ENCODE data around the gene ACP3.
"Not testable (repeated sequence)": the region's sequence is repeated elsewhere in the genome, so short reads cannot be mapped to it uniquely, and the experiment has no call there.

The ACP3 gene

DNA sequence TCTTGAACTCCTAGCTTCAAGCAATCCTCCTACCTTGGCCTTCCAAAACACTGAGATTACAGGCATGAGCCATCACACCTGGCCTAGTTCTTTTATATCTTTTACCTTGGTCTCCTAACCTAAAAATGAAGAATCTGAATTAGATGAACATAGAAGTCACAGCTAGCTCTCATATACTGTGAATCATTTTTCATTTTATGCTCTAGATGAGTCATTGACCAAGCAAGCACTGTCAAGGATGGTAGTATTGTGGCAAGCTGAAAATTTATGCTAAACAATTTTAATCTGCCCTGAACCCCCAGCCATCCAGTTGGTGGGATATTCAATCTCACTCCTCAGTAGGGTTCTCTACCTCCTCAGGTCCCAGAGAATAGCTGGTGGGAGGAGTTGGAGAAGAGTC is 51.8 kb downstream of the ACP3 start:
- no peak for DNase-seq

DNA sequence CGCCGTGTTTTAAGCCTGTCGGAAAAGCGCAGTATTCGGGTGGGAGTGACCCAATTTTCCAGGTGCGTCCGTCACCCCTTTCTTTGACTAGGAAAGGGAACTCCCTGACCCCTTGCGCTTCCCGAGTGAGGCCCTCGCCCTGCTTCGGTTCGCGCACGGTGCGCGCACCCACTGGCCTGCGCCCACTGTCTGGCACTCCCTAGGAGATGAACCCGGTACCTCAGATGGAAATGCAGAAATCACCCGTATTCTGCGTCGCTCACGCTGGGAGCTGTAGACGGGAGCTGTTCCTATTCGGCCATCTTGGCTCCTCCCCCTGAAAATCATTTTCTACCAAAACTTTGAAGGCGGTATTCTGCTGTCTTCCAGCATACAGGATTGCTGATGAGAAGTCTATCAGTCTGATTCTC is 59.7 kb downstream of the ACP3 start:
- DNase-seq = not testable (repeated sequence)

- no peak for DNase-seq
Observed at GRCh38 chr3:132378048-132378762, 61.0 kb downstream of the ACP3 start.

GRCh38 chr3:132378846-132379245 is 61.6 kb downstream of the ACP3 start:
- DNase-seq = no peak

DNA sequence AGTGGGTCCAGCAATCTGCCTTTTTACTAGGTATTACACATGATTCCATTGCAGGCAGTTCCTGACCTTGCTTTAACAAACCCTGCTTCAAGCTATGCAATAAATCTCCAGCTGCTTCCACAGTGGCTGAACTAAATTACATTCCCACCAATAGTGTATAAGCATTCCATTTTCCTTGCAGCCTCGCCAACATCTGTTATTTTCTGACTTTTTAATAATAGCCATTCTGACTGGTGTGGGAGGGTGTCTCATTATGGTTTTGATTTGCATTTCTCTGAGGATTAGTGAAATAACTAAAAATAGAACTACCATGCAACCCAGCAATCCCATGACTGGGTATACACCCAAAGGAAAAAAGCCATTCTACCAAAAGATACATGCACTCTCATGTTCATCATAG is 63.7 kb downstream of the ACP3 start:
- no peak for DNase-seq

- no peak for DNase-seq
Observed at GRCh38 chr3:132381348-132381944, 64.2 kb downstream of the ACP3 start.

GRCh38 chr3:132382267-132382666 is 65.1 kb downstream of the ACP3 start:
- DNase-seq = no peak

DNA sequence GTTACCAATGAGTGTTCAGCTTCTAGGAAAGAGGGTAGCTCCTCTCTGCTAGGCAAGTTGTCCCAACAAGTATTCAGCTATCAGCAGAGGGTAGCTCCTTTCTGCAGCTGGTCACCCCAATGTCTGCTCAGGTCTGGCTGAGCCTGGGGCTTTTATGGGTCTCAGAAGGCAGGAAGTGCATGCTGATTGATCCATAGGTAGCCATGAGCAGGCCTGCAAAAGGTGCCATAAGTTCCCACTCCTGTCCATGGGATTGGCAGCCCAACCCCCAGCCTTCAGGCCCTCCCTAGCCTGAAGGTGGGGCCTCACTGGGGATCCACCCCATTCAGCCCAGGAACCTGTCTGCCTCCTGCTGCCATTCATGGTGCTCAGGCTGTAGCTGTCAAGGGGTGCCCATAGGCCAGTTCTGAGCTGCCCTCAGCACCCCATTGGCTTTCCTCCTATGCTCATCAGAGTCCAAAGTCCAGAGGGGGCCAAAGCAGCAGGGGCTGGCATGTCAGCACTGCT is 65.5 kb downstream of the ACP3 start:
- no peak for DNase-seq

DNA sequence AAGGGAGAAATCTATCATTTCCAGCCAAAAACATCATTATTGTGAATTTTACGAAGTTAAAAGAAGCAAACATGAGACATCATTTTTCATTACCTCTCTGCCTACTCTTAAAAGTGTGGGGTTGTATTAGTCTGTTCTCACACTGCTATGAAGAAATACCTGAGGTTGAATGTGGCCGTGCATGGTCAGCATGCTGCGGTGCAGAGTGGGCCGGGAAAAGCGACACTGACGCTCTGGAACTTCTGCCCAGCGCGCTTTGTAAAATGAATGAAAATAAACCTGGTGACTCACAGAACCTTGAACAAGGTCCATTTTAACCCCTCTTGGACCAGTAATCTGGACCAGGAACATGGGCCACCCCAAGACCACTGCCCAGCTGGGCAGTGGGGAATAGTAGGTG is 69.1 kb downstream of the ACP3 start:
- DNase-seq = no peak

- DNase-seq = not testable (repeated sequence)
Observed at GRCh38 chr3:132392675-132393074, 75.5 kb downstream of the ACP3 start.

- DNase-seq = no peak
Observed at GRCh38 chr3:132394320-132394719, 77.1 kb downstream of the ACP3 start.

GRCh38 chr3:132395126-132395525 is 77.9 kb downstream of the ACP3 start:
- DNase-seq = no peak

- no peak for DNase-seq
Observed at GRCh38 chr3:132396255-132396654, 79.0 kb downstream of the ACP3 start.

DNA sequence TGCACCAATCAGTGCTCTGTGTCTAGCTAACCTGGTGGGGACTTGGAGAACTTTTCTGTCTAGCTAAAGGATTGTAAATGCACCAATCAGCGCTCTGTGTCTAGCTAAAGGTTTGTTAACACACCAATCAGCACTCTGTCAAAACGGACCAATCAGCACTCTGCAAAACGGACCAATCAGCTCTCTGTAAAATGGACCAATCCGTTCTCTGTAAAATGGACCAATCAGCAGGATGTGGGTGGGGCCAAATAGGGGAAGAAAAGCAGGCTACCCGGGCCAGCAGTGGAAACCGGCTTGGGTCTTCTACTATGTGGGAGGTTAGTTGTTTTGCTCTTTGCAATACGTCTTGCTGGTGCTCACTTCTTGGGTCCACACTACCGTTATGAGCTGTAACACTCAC is 79.6 kb downstream of the ACP3 start:
- not testable (repeated sequence) for DNase-seq

GRCh38 chr3:132399054-132399929 is 82.1 kb downstream of the ACP3 start:
- no peak for DNase-seq

GRCh38 chr3:132401255-132401654 is 84.0 kb downstream of the ACP3 start:
- DNase-seq = no peak

GRCh38 chr3:132404276-132404675 is 87.1 kb downstream of the ACP3 start:
- DNase-seq = no peak

- DNase-seq = no peak
Observed at GRCh38 chr3:132405188-132405587, 88.0 kb downstream of the ACP3 start.

GRCh38 chr3:132405609-132406299 is 88.5 kb downstream of the ACP3 start:
- no peak for DNase-seq

GRCh38 chr3:132406587-132406986 is 89.4 kb downstream of the ACP3 start:
- no peak for DNase-seq

DNA sequence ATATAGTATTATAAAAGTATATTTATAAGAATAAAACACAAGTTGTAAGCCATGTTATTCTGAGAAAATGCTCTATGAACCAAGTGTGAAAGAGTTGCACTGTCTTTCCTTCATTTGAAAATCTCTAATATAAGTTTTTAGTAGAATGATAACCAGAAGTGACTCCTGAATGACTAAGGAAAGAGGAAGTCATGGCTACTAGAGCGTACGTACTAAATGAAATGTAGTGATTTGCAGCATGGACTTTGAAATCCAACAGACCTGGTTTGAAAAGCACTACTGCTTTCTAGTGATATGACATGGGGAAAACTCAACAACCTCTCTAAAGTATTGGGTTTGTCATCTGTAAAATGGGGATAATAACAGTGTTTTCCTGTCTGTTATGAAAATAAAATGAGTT is 89.8 kb downstream of the ACP3 start:
- no peak for DNase-seq
